22Rv1 (cell line): Measurements from ENCODE around the gene TCTN1.

Experiments
- ZFX ChIP-seq: fragments of 450-650 bp; IDR thresholded peaks from 2 replicates; pipeline ENCODE4 v1.6.1; 2017; ENCODE audit warnings: antibody characterized with exemption, borderline replicate concordance
- TF ChIP-seq, protein P1 (sequence below): fragments of 450-650 bp; IDR thresholded peaks from 2 replicates; pipeline ENCODE4 v1.5.1; 2017; ENCODE audit warnings: mild to moderate bottlenecking

DNA sequence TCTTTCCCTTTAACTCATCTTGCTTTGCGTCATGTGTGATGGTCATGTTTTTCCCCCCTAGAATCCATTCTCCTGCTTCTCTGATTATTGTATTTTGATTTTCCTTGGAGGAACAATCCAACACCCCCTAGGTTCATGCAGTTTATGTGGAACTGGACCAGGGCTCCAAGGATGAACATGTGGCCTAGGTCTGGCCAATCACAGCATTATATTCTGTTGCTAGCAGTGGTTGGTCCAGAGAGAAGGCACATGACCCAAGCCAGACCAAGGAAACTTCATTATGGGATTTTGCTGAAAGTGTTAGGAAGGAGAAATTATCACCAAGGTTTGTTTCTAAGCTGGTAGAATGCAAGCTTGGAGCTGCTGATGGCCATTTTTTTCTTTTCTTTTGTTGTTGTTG is 23.9 kb upstream of the TCTN1 start:
- TF ChIP-seq, protein P1, sequence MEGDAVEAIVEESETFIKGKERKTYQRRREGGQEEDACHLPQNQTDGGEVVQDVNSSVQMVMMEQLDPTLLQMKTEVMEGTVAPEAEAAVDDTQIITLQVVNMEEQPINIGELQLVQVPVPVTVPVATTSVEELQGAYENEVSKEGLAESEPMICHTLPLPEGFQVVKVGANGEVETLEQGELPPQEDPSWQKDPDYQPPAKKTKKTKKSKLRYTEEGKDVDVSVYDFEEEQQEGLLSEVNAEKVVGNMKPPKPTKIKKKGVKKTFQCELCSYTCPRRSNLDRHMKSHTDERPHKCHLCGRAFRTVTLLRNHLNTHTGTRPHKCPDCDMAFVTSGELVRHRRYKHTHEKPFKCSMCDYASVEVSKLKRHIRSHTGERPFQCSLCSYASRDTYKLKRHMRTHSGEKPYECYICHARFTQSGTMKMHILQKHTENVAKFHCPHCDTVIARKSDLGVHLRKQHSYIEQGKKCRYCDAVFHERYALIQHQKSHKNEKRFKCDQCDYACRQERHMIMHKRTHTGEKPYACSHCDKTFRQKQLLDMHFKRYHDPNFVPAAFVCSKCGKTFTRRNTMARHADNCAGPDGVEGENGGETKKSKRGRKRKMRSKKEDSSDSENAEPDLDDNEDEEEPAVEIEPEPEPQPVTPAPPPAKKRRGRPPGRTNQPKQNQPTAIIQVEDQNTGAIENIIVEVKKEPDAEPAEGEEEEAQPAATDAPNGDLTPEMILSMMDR: no peak
- TF ChIP-seq ZFX: no peak
